GM23248 (cell line): Measurements from ENCODE around the gene SLC45A1.

Experiments used
- EZH2 ChIP-seq: fragments of 200-600 bp; sonication (generic); IDR thresholded peaks from 2 replicates; pipeline ENCODE4 v1.6.1; 2018; ENCODE audit warnings: antibody characterized with exemption, mild to moderate bottlenecking; ENCODE audit not compliant: insufficient read depth, poor library complexity, severe bottlenecking
- EZH2phosphoT487 ChIP-seq: fragments of 200-600 bp; sonication (generic); IDR thresholded peaks from 2 replicates; pipeline ENCODE4 v1.6.1; 2018; ENCODE audit warnings: antibody characterized with exemption, moderate library complexity, mild to moderate bottlenecking, low read depth; ENCODE audit not compliant: insufficient read depth

GRCh38 chr1:8274352-8274751, 43.6 kb upstream of the SLC45A1 start:
- TF ChIP-seq EZH2 (no peak), EZH2phosphoT487 (no peak)
